GM12878 (cell line): Measurements from ENCODE around the gene ZNF823. TPM values are rescaled to one million over a fixed set of nuclear protein-coding genes. Genes with fewer than 3 reads are reported as not detected.
A peak's percentile ranks its signal among the peaks of the same experiment; 100 is the strongest.

Experiments
- JUNB ChIP-seq: IDR thresholded peaks from 2 replicates; pipeline ENCODE4 v1.6.1; 2016; ENCODE audit warnings: antibody characterized with exemption, mild to moderate bottlenecking
- KLF5 ChIP-seq: fragments of 450-650 bp; IDR thresholded peaks from 2 replicates; pipeline ENCODE4 v1.6.1; 2014; ENCODE audit warnings: mild to moderate bottlenecking; ENCODE audit not compliant: partially characterized antibody
- MTA3 ChIP-seq: IDR thresholded peaks from 2 replicates; pipeline ENCODE4 v1.6.1; 2012; ENCODE audit warnings: low read length, inconsistent platforms, borderline replicate concordance
- MYB ChIP-seq: fragments of 150-350 bp; IDR thresholded peaks from 2 replicates; pipeline ENCODE4 v1.6.1; 2014; ENCODE audit warnings: mild to moderate bottlenecking, low read depth, low read length, borderline replicate concordance
- NFIC ChIP-seq: IDR thresholded peaks from 2 replicates; pipeline ENCODE4 v1.6.1; 2012; ENCODE audit warnings: low read depth, mild to moderate bottlenecking, inconsistent platforms, low read length, moderate library complexity
- NR2C1 ChIP-seq: fragments of 450-650 bp; IDR thresholded peaks from 2 replicates; pipeline ENCODE4 v1.6.1; 2017; ENCODE audit warnings: antibody characterized with exemption, mild to moderate bottlenecking, moderate library complexity
- PAX5 ChIP-seq: IDR thresholded peaks from 2 replicates; pipeline ENCODE4 v1.6.1; 2011; ENCODE audit warnings: low read depth, low read length, borderline replicate concordance
- SIN3A ChIP-seq: IDR thresholded peaks from 2 replicates; pipeline ENCODE4 v1.6.1; 2012; ENCODE audit warnings: low read depth, low read length, improper control_type of control experiment
- SMC3 ChIP-seq: IDR thresholded peaks from 2 replicates; pipeline ENCODE4 v1.6.1; 2011; ENCODE audit warnings: low read length, improper control_type of control experiment, borderline replicate concordance
- SP1 ChIP-seq: IDR thresholded peaks from one replicate; pipeline ENCODE4 v1.6.1; 2011; ENCODE audit warnings: low read depth, low read length
- STAT1 ChIP-seq: fragments of 450-650 bp; conservative IDR thresholded peaks from 2 replicates; pipeline ENCODE4 v1.6.1; 2014; ENCODE audit warnings: antibody characterized with exemption, mild to moderate bottlenecking
- TBL1XR1 ChIP-seq: IDR thresholded peaks from 2 replicates; pipeline ENCODE4 v1.6.1; 2012; ENCODE audit warnings: low read depth, low read length, improper control_type of control experiment
- TCF7 ChIP-seq: IDR thresholded peaks from 2 replicates; pipeline ENCODE4 v1.6.1; 2014; ENCODE audit warnings: antibody characterized with exemption, borderline replicate concordance
- polyA plus RNA-seq, 11 experiments: library from polyadenylated mRNA; depleted of rRNA in 4 of 11; unstranded in 6 of 11; stranded (reverse) in 5 of 11; fragments of >200 nt; fragmentation: Nextera tagmentation in 4 of 11; fragmentation: Illumina TruSeq in 1 of 11; extraction: Ambion mirVana in 4 of 11; extraction: Trizol in 1 of 11; gene quantifications; 1 replicate in 1 of 11; 2 replicates in 10 of 11; pipeline versions ENCODE4 v1.2.1 to v1.2.3, GENCODE V29; 2011 to 2016; ENCODE audit warnings: inconsistent platforms in 2 of 11, missing spikeins in 2 of 11, low read depth in 1 of 11
- total RNA-seq, 4 experiments: library from RNA; depleted of rRNA in 3 of 4; stranded (reverse); fragments of >200 nt in 3 of 4; fragmentation: Illumina TruSeq in 1 of 4; extraction: Trizol in 1 of 4; gene quantifications; 2 replicates each; pipeline versions ENCODE4 v1.2.1 to v1.2.3, GENCODE V29; 2013 to 2021
- TF ChIP-seq, protein P1 (sequence below): fragments of 450-650 bp; formaldehyde crosslinking; IDR thresholded peaks from 2 replicates; pipeline ENCODE4 v1.5.0; 2022; ENCODE audit warnings: mild to moderate bottlenecking, missing genetic modification characterization
- TF ChIP-seq, protein P2 (sequence below): fragments of 450-650 bp; IDR thresholded peaks from 2 replicates; pipeline ENCODE4 v1.6.1; 2017; ENCODE audit warnings: low read depth, mild to moderate bottlenecking, moderate library complexity
- TF ChIP-seq, protein P3 (sequence below): fragments of 450-650 bp; IDR thresholded peaks from 2 replicates; pipeline ENCODE4 v1.6.1; 2017; ENCODE audit warnings: mild to moderate bottlenecking, moderate library complexity
- TF ChIP-seq, protein P4 (sequence below): IDR thresholded peaks from 2 replicates; pipeline ENCODE4 v1.6.1; 2011; ENCODE audit warnings: low read depth, mild to moderate bottlenecking, low read length, moderate library complexity, borderline replicate concordance; ENCODE audit errors: extremely low read depth

ZNF823 gene
- total and polyA plus RNA-seq, 10 of the 15 experiments (the other 5 are each of a cell fraction or from before 2014, with no cell fraction given) = 3.3 to 8.0 (median 4.5) TPM

DNA sequence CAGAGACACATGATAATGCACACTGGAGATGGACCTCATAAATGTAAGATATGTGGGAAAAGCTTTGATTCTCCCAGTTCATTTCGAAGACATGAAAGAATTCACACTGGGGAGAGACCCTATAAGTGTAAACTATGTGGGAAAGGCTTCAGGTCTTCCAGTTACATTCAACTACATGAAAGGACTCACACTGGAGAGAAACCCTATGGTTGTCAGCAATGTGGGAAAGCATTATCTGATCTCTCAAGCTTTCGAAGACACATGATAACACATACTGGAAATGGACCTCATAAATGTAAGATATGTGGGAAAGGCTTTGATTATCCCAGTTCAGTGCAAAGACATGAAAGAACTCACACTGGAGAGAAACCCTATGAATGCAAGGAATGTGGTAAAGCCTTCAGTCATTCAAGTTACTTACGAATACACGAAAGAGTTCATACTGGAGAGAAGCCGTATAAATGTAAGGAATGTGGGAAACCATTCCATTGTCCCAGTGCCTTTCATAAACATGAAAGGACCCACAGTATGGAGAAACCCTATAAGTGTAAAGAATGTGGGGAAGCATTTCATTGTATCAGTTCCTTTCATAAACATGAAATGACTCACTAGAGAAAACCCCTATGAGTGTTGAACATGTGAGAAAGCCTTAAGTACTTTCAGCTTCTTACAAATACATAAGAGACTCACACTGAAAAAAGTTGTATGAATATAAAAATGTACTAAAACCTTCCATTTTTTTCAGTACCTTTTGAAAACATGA, 42.7 kb upstream of the ZNF823 start (continued):
- TF ChIP-seq, protein P1, sequence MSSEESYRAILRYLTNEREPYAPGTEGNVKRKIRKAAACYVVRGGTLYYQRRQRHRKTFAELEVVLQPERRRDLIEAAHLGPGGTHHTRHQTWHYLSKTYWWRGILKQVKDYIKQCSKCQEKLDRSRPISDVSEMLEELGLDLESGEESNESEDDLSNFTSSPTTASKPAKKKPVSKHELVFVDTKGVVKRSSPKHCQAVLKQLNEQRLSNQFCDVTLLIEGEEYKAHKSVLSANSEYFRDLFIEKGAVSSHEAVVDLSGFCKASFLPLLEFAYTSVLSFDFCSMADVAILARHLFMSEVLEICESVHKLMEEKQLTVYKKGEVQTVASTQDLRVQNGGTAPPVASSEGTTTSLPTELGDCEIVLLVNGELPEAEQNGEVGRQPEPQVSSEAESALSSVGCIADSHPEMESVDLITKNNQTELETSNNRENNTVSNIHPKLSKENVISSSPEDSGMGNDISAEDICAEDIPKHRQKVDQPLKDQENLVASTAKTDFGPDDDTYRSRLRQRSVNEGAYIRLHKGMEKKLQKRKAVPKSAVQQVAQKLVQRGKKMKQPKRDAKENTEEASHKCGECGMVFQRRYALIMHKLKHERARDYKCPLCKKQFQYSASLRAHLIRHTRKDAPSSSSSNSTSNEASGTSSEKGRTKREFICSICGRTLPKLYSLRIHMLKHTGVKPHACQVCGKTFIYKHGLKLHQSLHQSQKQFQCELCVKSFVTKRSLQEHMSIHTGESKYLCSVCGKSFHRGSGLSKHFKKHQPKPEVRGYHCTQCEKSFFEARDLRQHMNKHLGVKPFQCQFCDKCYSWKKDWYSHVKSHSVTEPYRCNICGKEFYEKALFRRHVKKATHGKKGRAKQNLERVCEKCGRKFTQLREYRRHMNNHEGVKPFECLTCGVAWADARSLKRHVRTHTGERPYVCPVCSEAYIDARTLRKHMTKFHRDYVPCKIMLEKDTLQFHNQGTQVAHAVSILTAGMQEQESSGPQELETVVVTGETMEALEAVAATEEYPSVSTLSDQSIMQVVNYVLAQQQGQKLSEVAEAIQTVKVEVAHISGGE (CRISPR knock-in tag) = no peak
- no peak for TF ChIP-seq TBL1XR1
- TF ChIP-seq STAT1 = no peak
- no peak for TF ChIP-seq SP1
- TF ChIP-seq SMC3 = no peak
- TF ChIP-seq MYB = no peak
- TF ChIP-seq, protein P2, sequence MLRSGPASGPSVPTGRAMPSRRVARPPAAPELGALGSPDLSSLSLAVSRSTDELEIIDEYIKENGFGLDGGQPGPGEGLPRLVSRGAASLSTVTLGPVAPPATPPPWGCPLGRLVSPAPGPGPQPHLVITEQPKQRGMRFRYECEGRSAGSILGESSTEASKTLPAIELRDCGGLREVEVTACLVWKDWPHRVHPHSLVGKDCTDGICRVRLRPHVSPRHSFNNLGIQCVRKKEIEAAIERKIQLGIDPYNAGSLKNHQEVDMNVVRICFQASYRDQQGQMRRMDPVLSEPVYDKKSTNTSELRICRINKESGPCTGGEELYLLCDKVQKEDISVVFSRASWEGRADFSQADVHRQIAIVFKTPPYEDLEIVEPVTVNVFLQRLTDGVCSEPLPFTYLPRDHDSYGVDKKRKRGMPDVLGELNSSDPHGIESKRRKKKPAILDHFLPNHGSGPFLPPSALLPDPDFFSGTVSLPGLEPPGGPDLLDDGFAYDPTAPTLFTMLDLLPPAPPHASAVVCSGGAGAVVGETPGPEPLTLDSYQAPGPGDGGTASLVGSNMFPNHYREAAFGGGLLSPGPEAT = peak; percentile 21; the same call in 1 of the 2 replicates
- TF ChIP-seq, protein P3, sequence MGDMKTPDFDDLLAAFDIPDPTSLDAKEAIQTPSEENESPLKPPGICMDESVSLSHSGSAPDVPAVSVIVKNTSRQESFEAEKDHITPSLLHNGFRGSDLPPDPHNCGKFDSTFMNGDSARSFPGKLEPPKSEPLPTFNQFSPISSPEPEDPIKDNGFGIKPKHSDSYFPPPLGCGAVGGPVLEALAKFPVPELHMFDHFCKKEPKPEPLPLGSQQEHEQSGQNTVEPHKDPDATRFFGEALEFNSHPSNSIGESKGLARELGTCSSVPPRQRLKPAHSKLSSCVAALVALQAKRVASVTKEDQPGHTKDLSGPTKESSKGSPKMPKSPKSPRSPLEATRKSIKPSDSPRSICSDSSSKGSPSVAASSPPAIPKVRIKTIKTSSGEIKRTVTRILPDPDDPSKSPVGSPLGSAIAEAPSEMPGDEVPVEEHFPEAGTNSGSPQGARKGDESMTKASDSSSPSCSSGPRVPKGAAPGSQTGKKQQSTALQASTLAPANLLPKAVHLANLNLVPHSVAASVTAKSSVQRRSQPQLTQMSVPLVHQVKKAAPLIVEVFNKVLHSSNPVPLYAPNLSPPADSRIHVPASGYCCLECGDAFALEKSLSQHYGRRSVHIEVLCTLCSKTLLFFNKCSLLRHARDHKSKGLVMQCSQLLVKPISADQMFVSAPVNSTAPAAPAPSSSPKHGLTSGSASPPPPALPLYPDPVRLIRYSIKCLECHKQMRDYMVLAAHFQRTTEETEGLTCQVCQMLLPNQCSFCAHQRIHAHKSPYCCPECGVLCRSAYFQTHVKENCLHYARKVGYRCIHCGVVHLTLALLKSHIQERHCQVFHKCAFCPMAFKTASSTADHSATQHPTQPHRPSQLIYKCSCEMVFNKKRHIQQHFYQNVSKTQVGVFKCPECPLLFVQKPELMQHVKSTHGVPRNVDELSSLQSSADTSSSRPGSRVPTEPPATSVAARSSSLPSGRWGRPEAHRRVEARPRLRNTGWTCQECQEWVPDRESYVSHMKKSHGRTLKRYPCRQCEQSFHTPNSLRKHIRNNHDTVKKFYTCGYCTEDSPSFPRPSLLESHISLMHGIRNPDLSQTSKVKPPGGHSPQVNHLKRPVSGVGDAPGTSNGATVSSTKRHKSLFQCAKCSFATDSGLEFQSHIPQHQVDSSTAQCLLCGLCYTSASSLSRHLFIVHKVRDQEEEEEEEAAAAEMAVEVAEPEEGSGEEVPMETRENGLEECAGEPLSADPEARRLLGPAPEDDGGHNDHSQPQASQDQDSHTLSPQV = no peak
- TF ChIP-seq NR2C1 = no peak
- TF ChIP-seq, protein P4, sequence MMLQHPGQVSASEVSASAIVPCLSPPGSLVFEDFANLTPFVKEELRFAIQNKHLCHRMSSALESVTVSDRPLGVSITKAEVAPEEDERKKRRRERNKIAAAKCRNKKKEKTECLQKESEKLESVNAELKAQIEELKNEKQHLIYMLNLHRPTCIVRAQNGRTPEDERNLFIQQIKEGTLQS = no peak
- TF ChIP-seq TCF7 = no peak
- TF ChIP-seq MTA3 = no peak
- no peak for TF ChIP-seq NFIC
- TF ChIP-seq PAX5 = no peak
- peak; percentile 39; the same call in 1 of the 2 replicates for TF ChIP-seq JUNB
- TF ChIP-seq KLF5 = peak; percentile 88
- TF ChIP-seq SIN3A = no peak
